Stomach (tissue), 4 donors: ENCODE data around the gene HEMK1.

Experiments
- CTCF ChIP-seq, 7 experiments: fragments of 450-650 bp in 4 of 7; fragments of 200-600 bp in 3 of 7; sonication (generic) in 3 of 7; IDR thresholded peaks; one replicate each; pipeline ENCODE4 v1.5.1; 2016 to 2019; ENCODE audit warnings: antibody characterized with exemption in 7 of 7, control low read depth in 2 of 7, mild to moderate bottlenecking in 1 of 7
- EP300 ChIP-seq: sonication (generic); formaldehyde crosslinking; IDR thresholded peaks from one replicate; pipeline ENCODE4 v1.6.1; 2017; ENCODE audit warnings: antibody characterized with exemption

- TF ChIP-seq CTCF (IDR thresholded peaks at IDR 0.05) (no peak), EP300 (no peak)
These were observed 39.0 kb downstream of the HEMK1 start for GRCh38 chr3:50608278-50608677.
